ENCODE data around the gene CECR2.

The CECR2 gene

DNA sequence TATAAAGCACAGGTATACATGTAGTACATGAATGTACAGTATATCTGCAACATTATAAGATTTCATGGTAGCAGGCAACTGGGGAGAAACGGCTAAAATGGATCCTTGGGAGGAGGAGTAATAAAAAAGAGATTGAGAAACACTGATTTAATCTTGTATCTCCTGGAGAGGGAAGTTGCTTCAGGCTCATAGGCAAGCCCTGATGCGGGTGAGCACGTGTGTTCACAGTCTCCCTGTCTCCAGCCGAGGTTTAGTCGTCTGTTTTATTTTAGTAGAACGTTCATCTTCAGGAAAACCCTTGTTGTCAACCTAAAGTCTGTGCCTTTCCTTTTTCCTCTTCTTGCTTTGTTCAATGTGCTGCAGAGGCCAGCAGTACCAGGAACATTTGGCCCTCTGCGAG is 172.2 kb downstream of the CECR2 start:
- ChIA-PET POLR2A (no interaction called here), CTCF (no interaction called here)
- 99% methylated on average over 7 of the region's 7 CpGs for WGBS (ENCODE audit: insufficient coverage)

DNA sequence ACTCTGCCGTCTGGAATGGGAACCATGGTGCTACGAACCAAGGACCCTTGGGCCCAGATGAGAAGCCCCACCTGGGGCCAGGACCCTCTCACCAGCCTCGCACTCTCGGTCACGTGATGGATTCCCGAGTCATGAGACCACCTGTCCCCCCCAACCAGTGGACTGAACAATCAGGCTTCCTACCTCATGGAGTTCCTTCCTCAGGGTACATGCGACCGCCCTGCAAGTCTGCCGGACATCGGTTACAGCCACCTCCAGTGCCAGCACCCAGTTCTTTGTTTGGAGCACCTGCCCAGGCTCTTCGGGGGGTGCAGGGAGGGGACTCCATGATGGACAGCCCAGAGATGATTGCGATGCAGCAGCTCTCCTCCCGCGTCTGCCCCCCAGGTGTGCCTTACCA is 173.2 kb downstream of the CECR2 start:
- Histone ChIP-seq H3K27me3 (replicated peaks in 2 of 5; ENCODE audit: control insufficient read depth in 4 of 5, insufficient read depth in 5 of 5, low read length in 4 of 5) (no peaks in the 10 kb centered on the region), H3K4me3 (ENCODE audit: control insufficient read depth in 1 of 7, extremely low read depth in 1 of 7, insufficient read depth in 4 of 7, low read depth in 2 of 7, low read length in 6 of 7) (no peak overlapping the region), H3K27ac (ENCODE audit: insufficient read depth in 1 of 2, low read depth in 1 of 2, low read length in 2 of 2, poor library complexity in 1 of 2, severe bottlenecking in 2 of 2) (no peak overlapping the region), H3K4me1 (ENCODE audit: control extremely low read depth in 1 of 4, control insufficient read depth in 4 of 4, insufficient read depth in 4 of 4, low read length in 3 of 4) (no peaks in the 10 kb centered on the region), H3K36me3 (ENCODE audit: control insufficient read depth in 4 of 4, insufficient read depth in 4 of 4, low read length in 3 of 4) (no peaks in the 10 kb centered on the region), H3K9me3 (ENCODE audit: control extremely low read depth in 1 of 5, control insufficient read depth in 4 of 5, insufficient read depth in 2 of 5, low read depth in 1 of 5, low read length in 4 of 5) (no peaks in the 10 kb centered on the region)
- 96% methylated on average over 10 of the region's 14 CpGs for whole genome bisulfite sequencing (ENCODE audit: insufficient coverage)
- CTCF ChIA-PET: no interaction called here
- DNase-seq: no peak
- POLR2A ChIA-PET: no interaction called here

More for the DNA sequence above, 172.2 kb downstream of the CECR2 start:
- Histone ChIP-seq H3K9me3 (ENCODE audit: control extremely low read depth in 1 of 5, control insufficient read depth in 4 of 5, insufficient read depth in 2 of 5, low read depth in 1 of 5, low read length in 4 of 5) (no peaks in the 10 kb centered on the region), H3K36me3 (ENCODE audit: control insufficient read depth in 4 of 4, insufficient read depth in 4 of 4, low read length in 3 of 4) (no peaks in the 10 kb centered on the region), H3K27me3 (replicated peaks in 2 of 5; ENCODE audit: control insufficient read depth in 4 of 5, insufficient read depth in 5 of 5, low read length in 4 of 5) (no peaks in the 10 kb centered on the region), H3K4me3 (ENCODE audit: control insufficient read depth in 1 of 7, extremely low read depth in 1 of 7, insufficient read depth in 4 of 7, low read depth in 2 of 7, low read length in 6 of 7) (no peak overlapping the region), H3K4me1 (ENCODE audit: control extremely low read depth in 1 of 4, control insufficient read depth in 4 of 4, insufficient read depth in 4 of 4, low read length in 3 of 4) (no peaks in the 10 kb centered on the region), H3K27ac (ENCODE audit: insufficient read depth in 1 of 2, low read depth in 1 of 2, low read length in 2 of 2, poor library complexity in 1 of 2, severe bottlenecking in 2 of 2) (no peak overlapping the region)
- DNase-seq: no peak

DNA sequence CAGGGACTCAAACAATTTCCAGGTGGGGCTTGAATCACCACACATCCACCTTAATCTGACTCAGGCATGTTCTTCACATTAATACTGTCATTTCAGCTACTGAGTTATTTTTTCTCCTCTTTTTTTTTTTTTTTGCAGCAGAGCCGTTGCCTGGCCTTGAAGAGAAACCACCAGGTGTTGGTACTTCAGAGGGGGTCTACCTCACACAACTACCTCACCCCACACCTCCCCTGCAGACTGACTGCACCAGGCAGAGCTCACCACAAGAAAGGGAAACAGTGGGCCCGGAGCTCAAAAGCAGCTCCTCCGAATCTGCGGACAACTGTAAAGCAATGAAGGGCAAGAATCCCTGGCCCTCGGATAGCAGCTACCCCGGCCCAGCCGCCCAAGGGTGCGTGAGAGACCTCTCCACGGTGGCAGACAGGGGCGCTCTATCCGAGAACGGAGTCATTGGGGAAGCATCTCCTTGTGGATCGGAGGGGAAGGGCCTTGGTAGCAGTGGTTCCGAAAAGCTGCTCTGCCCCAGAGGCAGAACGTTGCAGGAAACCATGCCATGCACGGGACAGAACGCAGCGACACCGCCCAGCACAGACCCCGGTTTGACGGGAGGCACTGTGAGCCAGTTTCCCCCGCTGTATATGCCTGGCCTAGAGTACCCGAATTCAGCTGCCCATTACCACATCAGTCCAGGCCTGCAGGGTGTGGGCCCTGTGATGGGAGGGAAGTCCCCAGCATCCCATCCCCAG is 178.9 kb downstream of the CECR2 start:
- no peak for DNase-seq
- H3K36me3 ChIP-seq (ENCODE audit: control insufficient read depth in 4 of 4, insufficient read depth in 4 of 4, low read length in 3 of 4): no peaks in the 10 kb centered on the region
- ChIA-PET POLR2A (no interaction called here), CTCF (interaction anchor here (2.4 kb wide), 1 partner anchor 10 kb away, joined by 8 read pairs; no protein-coding TSS in a partner anchor)
- no peaks in the 10 kb centered on the region for H3K4me1 ChIP-seq (ENCODE audit: control extremely low read depth in 1 of 4, control insufficient read depth in 4 of 4, insufficient read depth in 4 of 4, low read length in 3 of 4)
- no peaks in the 10 kb centered on the region for H3K9me3 ChIP-seq (ENCODE audit: control extremely low read depth in 1 of 5, control insufficient read depth in 4 of 5, insufficient read depth in 2 of 5, low read depth in 1 of 5, low read length in 4 of 5)
- peaks cover 0 to 2% (median 0%) of the 10 kb centered on the region in 5 experiments for H3K27me3 ChIP-seq (replicated peaks in 2 of 5; ENCODE audit: control insufficient read depth in 4 of 5, insufficient read depth in 5 of 5, low read length in 4 of 5)
- no peak overlapping the region for H3K4me3 ChIP-seq (ENCODE audit: control insufficient read depth in 1 of 7, extremely low read depth in 1 of 7, insufficient read depth in 4 of 7, low read depth in 2 of 7, low read length in 6 of 7)
- no peak overlapping the region for H3K27ac ChIP-seq (ENCODE audit: insufficient read depth in 1 of 2, low read depth in 1 of 2, low read length in 2 of 2, poor library complexity in 1 of 2, severe bottlenecking in 2 of 2)
- WGBS (ENCODE audit: insufficient coverage): 97% methylated on average over 18 of the region's 23 CpGs

DNA sequence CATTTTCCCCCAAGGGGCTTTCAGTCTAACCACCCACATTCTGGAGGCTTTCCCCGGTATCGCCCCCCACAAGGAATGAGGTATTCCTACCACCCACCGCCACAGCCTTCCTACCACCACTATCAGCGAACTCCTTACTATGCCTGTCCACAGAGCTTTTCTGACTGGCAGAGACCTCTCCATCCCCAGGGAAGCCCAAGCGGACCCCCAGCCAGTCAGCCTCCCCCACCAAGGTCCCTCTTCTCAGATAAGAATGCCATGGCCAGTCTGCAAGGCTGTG is 179.4 kb downstream of the CECR2 start:
- DNase-seq: no peak
- ChIA-PET CTCF (interaction anchor here (2.4 kb wide), 1 partner anchor 10 kb away, joined by 8 read pairs; no protein-coding TSS in a partner anchor), POLR2A (interaction anchor here (0.6 kb wide), 1 partner anchor 11 kb away, joined by 3 read pairs; no protein-coding TSS in a partner anchor)
- no peak overlapping the region for H3K4me3 ChIP-seq (ENCODE audit: control insufficient read depth in 1 of 7, extremely low read depth in 1 of 7, insufficient read depth in 4 of 7, low read depth in 2 of 7, low read length in 6 of 7)
- H3K27ac ChIP-seq (ENCODE audit: insufficient read depth in 1 of 2, low read depth in 1 of 2, low read length in 2 of 2, poor library complexity in 1 of 2, severe bottlenecking in 2 of 2): no peak overlapping the region
- H3K9me3 ChIP-seq (ENCODE audit: control extremely low read depth in 1 of 5, control insufficient read depth in 4 of 5, insufficient read depth in 2 of 5, low read depth in 1 of 5, low read length in 4 of 5): no peaks in the 10 kb centered on the region
- H3K27me3 ChIP-seq (replicated peaks in 2 of 5; ENCODE audit: control insufficient read depth in 4 of 5, insufficient read depth in 5 of 5, low read length in 4 of 5): peaks cover 0 to 2% (median 0%) of the 10 kb centered on the region in 5 experiments
- WGBS (ENCODE audit: insufficient coverage): no CpG with 5 or more reads among the region's 5 CpGs
- H3K4me1 ChIP-seq (ENCODE audit: control extremely low read depth in 1 of 4, control insufficient read depth in 4 of 4, insufficient read depth in 4 of 4, low read length in 3 of 4): no peaks in the 10 kb centered on the region
- H3K36me3 ChIP-seq (ENCODE audit: control insufficient read depth in 4 of 4, insufficient read depth in 4 of 4, low read length in 3 of 4): no peaks in the 10 kb centered on the region

DNA sequence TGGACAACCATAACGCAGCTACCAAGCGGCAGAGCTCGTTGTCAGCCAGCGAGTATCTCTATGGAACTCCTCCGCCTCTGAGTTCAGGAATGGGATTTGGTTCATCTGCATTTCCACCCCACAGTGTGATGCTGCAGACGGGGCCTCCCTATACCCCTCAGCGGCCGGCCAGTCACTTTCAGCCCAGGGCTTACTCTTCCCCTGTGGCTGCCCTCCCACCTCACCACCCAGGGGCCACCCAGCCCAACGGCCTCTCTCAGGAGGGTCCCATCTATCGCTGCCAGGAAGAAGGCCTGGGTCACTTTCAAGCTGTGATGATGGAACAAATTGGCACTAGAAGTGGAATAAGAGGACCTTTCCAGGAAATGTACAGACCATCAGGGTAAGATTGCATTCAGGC is 179.9 kb downstream of the CECR2 start:
- CTCF ChIA-PET: interaction anchor here (2.4 kb wide), 1 partner anchor 9 kb away, joined by 8 read pairs; no protein-coding TSS in a partner anchor

DNA sequence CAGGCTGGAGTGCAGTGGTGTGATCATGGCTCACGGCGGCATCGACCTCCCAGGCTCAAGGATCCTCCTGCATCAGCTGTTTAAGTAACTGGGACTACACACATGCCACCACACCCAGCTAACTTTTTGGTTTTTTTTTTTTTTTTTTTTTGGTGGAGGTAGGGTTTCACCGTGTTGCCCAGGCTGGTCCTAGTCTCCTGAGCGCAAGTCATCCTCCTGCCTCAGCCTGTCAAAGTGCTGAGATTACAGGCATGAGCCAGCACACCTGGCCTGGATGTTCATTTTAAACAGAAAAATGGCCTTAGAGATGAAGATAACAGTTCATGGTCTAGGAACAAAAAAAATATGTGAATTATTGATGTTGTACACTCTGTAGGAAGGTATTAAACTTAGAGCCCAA is 180.4 kb downstream of the CECR2 start:
- 92% methylated on average over 5 of the region's 5 CpGs for WGBS (ENCODE audit: insufficient coverage)
- Histone ChIP-seq H3K27me3 (replicated peaks in 2 of 5; ENCODE audit: control insufficient read depth in 4 of 5, insufficient read depth in 5 of 5, low read length in 4 of 5) (peaks cover 0 to 2% (median 0%) of the 10 kb centered on the region in 5 experiments), H3K36me3 (ENCODE audit: control insufficient read depth in 4 of 4, insufficient read depth in 4 of 4, low read length in 3 of 4) (no peaks in the 10 kb centered on the region), H3K9me3 (ENCODE audit: control extremely low read depth in 1 of 5, control insufficient read depth in 4 of 5, insufficient read depth in 2 of 5, low read depth in 1 of 5, low read length in 4 of 5) (no peaks in the 10 kb centered on the region), H3K4me1 (ENCODE audit: control extremely low read depth in 1 of 4, control insufficient read depth in 4 of 4, insufficient read depth in 4 of 4, low read length in 3 of 4) (no peaks in the 10 kb centered on the region), H3K27ac (ENCODE audit: insufficient read depth in 1 of 2, low read depth in 1 of 2, low read length in 2 of 2, poor library complexity in 1 of 2, severe bottlenecking in 2 of 2) (no peak overlapping the region), H3K4me3 (ENCODE audit: control insufficient read depth in 1 of 7, extremely low read depth in 1 of 7, insufficient read depth in 4 of 7, low read depth in 2 of 7, low read length in 6 of 7) (no peak overlapping the region)
- ChIA-PET POLR2A (no interaction called here), CTCF (interaction anchor here (2.4 kb wide), 1 partner anchor 9 kb away, joined by 8 read pairs; no protein-coding TSS in a partner anchor)
- no peak for DNase-seq

More for the DNA sequence above, 179.9 kb downstream of the CECR2 start:
- peaks cover 0 to 2% (median 0%) of the 10 kb centered on the region in 5 experiments for H3K27me3 ChIP-seq (replicated peaks in 2 of 5; ENCODE audit: control insufficient read depth in 4 of 5, insufficient read depth in 5 of 5, low read length in 4 of 5)
- no peak overlapping the region for H3K4me3 ChIP-seq (ENCODE audit: control insufficient read depth in 1 of 7, extremely low read depth in 1 of 7, insufficient read depth in 4 of 7, low read depth in 2 of 7, low read length in 6 of 7)
- 100% methylated on average over 6 of the region's 10 CpGs for WGBS (ENCODE audit: insufficient coverage)
- no peaks in the 10 kb centered on the region for H3K4me1 ChIP-seq (ENCODE audit: control extremely low read depth in 1 of 4, control insufficient read depth in 4 of 4, insufficient read depth in 4 of 4, low read length in 3 of 4)
- H3K27ac ChIP-seq (ENCODE audit: insufficient read depth in 1 of 2, low read depth in 1 of 2, low read length in 2 of 2, poor library complexity in 1 of 2, severe bottlenecking in 2 of 2): no peak overlapping the region
- H3K9me3 ChIP-seq (ENCODE audit: control extremely low read depth in 1 of 5, control insufficient read depth in 4 of 5, insufficient read depth in 2 of 5, low read depth in 1 of 5, low read length in 4 of 5): no peaks in the 10 kb centered on the region
- no peaks in the 10 kb centered on the region for H3K36me3 ChIP-seq (ENCODE audit: control insufficient read depth in 4 of 4, insufficient read depth in 4 of 4, low read length in 3 of 4)
- POLR2A ChIA-PET: interaction anchor here (0.6 kb wide), 1 partner anchor 12 kb away, joined by 3 read pairs; no protein-coding TSS in a partner anchor
- DNase-seq: no peak

DNA sequence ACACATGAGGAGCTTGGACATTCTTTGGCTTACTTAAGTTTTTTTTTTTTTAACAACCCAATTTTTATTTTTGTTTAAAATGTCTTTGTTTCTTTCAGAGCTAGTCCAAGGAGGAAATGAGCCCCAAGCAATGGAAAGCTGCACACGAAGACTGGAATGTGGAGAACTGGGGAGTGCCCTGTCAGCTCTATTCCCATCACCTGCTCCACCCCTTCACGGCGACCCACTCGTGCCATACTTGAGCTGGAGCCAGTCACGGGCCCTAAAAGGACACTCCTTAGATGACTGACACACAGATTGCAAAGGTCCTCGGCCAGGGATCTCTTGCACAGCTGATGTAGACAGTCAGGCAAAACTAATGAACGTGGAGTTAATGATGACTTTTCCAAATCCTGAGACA is 183.5 kb downstream of the CECR2 start:
- ChIA-PET CTCF (interaction anchor here (2.0 kb wide), 1 partner anchor 190 kb away, joined by 7 read pairs; no protein-coding TSS in a partner anchor), POLR2A (no interaction called here)
- peaks cover 0 to 2% (median 0%) of the 10 kb centered on the region in 5 experiments for H3K27me3 ChIP-seq (replicated peaks in 2 of 5; ENCODE audit: control insufficient read depth in 4 of 5, insufficient read depth in 5 of 5, low read length in 4 of 5)
- no peak overlapping the region for H3K4me3 ChIP-seq (ENCODE audit: control insufficient read depth in 1 of 7, extremely low read depth in 1 of 7, insufficient read depth in 4 of 7, low read depth in 2 of 7, low read length in 6 of 7)
- WGBS (ENCODE audit: insufficient coverage): 95% methylated on average over 7 of the region's 7 CpGs
- DNase-seq: no peak
- H3K4me1 ChIP-seq (ENCODE audit: control extremely low read depth in 1 of 4, control insufficient read depth in 4 of 4, insufficient read depth in 4 of 4, low read length in 3 of 4): no peaks in the 10 kb centered on the region
- no peak overlapping the region for H3K27ac ChIP-seq (ENCODE audit: insufficient read depth in 1 of 2, low read depth in 1 of 2, low read length in 2 of 2, poor library complexity in 1 of 2, severe bottlenecking in 2 of 2)
- H3K36me3 ChIP-seq (ENCODE audit: control insufficient read depth in 4 of 4, insufficient read depth in 4 of 4, low read length in 3 of 4): no peaks in the 10 kb centered on the region
- no peaks in the 10 kb centered on the region for H3K9me3 ChIP-seq (ENCODE audit: control extremely low read depth in 1 of 5, control insufficient read depth in 4 of 5, insufficient read depth in 2 of 5, low read depth in 1 of 5, low read length in 4 of 5)
